WI38 (cell line): ENCODE measurements around the gene PTPRC.

Experiments used
- H3K4me3 ChIP-seq: 2 replicates; pipeline ENCODE4 v1.5.1; 2011; ENCODE audit warnings: low read depth, mild to moderate bottlenecking, control low read depth, low read length
- CTCF ChIP-seq: IDR thresholded peaks from 2 replicates; pipeline ENCODE4 v1.5.1; 2012; ENCODE audit warnings: low read depth, mild to moderate bottlenecking, control low read depth, low read length

PTPRC gene

GRCh38 chr1:198676253-198676652, 37.4 kb downstream of the PTPRC start:
- H3K4me3 ChIP-seq: no peak overlapping the region
- no peak for TF ChIP-seq CTCF

GRCh38 chr1:198677027-198677426, 38.2 kb downstream of the PTPRC start:
- no peak for TF ChIP-seq CTCF
- no peak overlapping the region for H3K4me3 ChIP-seq

- no peak overlapping the region for H3K4me3 ChIP-seq
- no peak for TF ChIP-seq CTCF
These were observed 39.0 kb downstream of the PTPRC start for GRCh38 chr1:198677871-198678270.

- TF ChIP-seq CTCF: no peak
- no peak overlapping the region for H3K4me3 ChIP-seq
These were observed 39.5 kb downstream of the PTPRC start for GRCh38 chr1:198678301-198678836.

- no peak for TF ChIP-seq CTCF
- no peak overlapping the region for H3K4me3 ChIP-seq
These were observed 40.1 kb downstream of the PTPRC start for GRCh38 chr1:198678901-198679329.

- TF ChIP-seq CTCF: no peak
These were observed 40.8 kb downstream of the PTPRC start for GRCh38 chr1:198679535-198680173.

GRCh38 chr1:198680174-198680875, 41.5 kb downstream of the PTPRC start:
- no peak overlapping the region for H3K4me3 ChIP-seq
- TF ChIP-seq CTCF: no peak

More at GRCh38 chr1:198679535-198680173, 40.8 kb downstream of the PTPRC start:
- no peak overlapping the region for H3K4me3 ChIP-seq
